Measurements from ENCODE around the gene CHIA. TPM values are rescaled to one million over a fixed set of nuclear protein-coding genes. Genes with fewer than 3 reads are reported as not detected.

The CHIA gene
- total RNA-seq, 2 donors from 2014 or later: not detected

- 50 to 69% methylated on average over 1 of the region's 1 CpG for WGBS, 2 donors
- DNase-seq (no peak), ATAC-seq (no peak)
- peaks cover 28% of the 10 kb centered on the region for H3K4me1 ChIP-seq
- H3K27ac ChIP-seq: no peak overlapping the region
- no peaks in the 10 kb centered on the region for H3K36me3 ChIP-seq (replicated peaks in 1 of 2; ENCODE audit: insufficient read depth in 1 of 2, low read depth in 2 of 2)
- no peaks in the 10 kb centered on the region for H3K9me3 ChIP-seq
- intact Hi-C loops (cut with DNase I): no loop called here
- no peak for TF ChIP-seq CTCF (IDR thresholded peaks at IDR 0.05)
- TF ChIP-seq POLR2A (IDR thresholded peaks at IDR 0.05): no peak
- H3K27me3 ChIP-seq: no peaks in the 10 kb centered on the region
- H3K4me3 ChIP-seq: no peak overlapping the region
Measured at GRCh38 chr1:111366256-111366655, 75.6 kb downstream of the CHIA start.

DNA sequence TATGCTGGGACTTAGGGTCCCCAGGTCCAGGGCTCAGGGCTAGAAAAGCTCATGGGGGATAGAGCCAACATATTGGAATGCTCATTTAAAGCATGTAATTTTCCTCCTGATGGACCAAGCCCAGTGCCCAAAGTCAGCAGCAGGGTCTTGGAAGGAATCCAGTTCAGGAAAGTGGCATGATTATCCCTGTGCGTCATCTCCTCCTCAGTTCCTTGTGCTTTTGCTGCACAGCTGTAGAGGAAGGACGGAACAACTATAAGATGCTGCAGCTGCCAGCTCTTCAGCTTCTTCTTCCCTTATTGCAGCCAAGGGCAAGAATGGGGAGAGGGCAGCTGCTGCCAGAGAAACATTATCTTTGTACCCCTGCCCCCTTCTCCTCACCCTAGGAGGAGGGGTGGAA lies 78.5 kb downstream of the CHIA start:
- peak overlapping the region in 3 of 4 donors; percentile 24 to 67 (median 65) for H3K27ac ChIP-seq
- H3K27me3 ChIP-seq: no peaks in the 10 kb centered on the region
- 52 to 53% methylated on average over 2 of the region's 2 CpGs for WGBS, 2 donors
- peak; percentile 62 for ATAC-seq
- peaks cover 33% of the 10 kb centered on the region for H3K4me1 ChIP-seq
- intact Hi-C loops (cut with DNase I): no loop called here
- H3K36me3 ChIP-seq (replicated peaks in 1 of 2; ENCODE audit: insufficient read depth in 1 of 2, low read depth in 2 of 2): no peaks in the 10 kb centered on the region
- no peak overlapping the region for H3K4me3 ChIP-seq
- TF ChIP-seq CTCF (IDR thresholded peaks at IDR 0.05): no peak
- no peak for TF ChIP-seq POLR2A (IDR thresholded peaks at IDR 0.05)
- no peaks in the 10 kb centered on the region for H3K9me3 ChIP-seq
- peak in 3 of 4 donors; percentile 19 to 61 (median 44) for DNase-seq

GRCh38 chr1:111369645-111370044 lies 79.0 kb downstream of the CHIA start:
- Histone ChIP-seq H3K36me3 (replicated peaks in 1 of 2; ENCODE audit: insufficient read depth in 1 of 2, low read depth in 2 of 2) (no peaks in the 10 kb centered on the region), H3K27ac (peak overlapping the region in 3 of 4 donors; percentile 24 to 67 (median 65)), H3K27me3 (no peaks in the 10 kb centered on the region), H3K4me1 (peaks cover 29% of the 10 kb centered on the region), H3K9me3 (peaks cover 0 to 4% (median 0%) of the 10 kb centered on the region in 3 donors), H3K4me3 (no peak overlapping the region)
- DNase-seq (peak; percentile 47 to 85 (median 66)), ATAC-seq (peak; percentile 83)
- intact Hi-C loops (cut with DNase I): no loop called here
- 18 to 27% methylated on average over 3 of the region's 3 CpGs for WGBS, 2 donors
- TF ChIP-seq CTCF (IDR thresholded peaks at IDR 0.05) (peak in 1 of 7 experiments; percentile 4), POLR2A (IDR thresholded peaks at IDR 0.05) (no peak)

Small RNA genes within 50 kb of the gene (small RNA-seq; reads per million reads assigned to genes)
- gene AL356387.2: not detected

Other genes starting within 250 kb of the CHIA start
- gene DRAM2, start 150.8 kb upstream of the CHIA start, total RNA-seq: 10 to 100 TPM; 11.9 to 27.5 TPM
- 10 to 100 TPM; 16.9 to 26.0 TPM for gene CEPT1, start 150.6 kb upstream of the CHIA start, total RNA-seq
- 10 to 100 TPM; 16.1 to 35.3 TPM for gene DENND2D, start 90.2 kb upstream of the CHIA start, total RNA-seq
- not detected for gene CHI3L2, start 63.1 kb upstream of the CHIA start, total RNA-seq
- gene OVGP1, start 136.9 kb downstream of the CHIA start, total RNA-seq: 1 to 10 TPM; 1.6 to 3.4 TPM
- 10 to 100 TPM; 14.8 to 18.2 TPM for gene WDR77, start 158.4 kb downstream of the CHIA start, total RNA-seq
- gene ATP5PB, start 158.6 kb downstream of the CHIA start, total RNA-seq: 10 to 100 TPM; 55.0 to 91.0 TPM
- gene C1orf162, start 183.1 kb downstream of the CHIA start, total RNA-seq: 1 to 10 TPM; 5.3 to 6.0 TPM
- gene ADORA3, start 212.8 kb downstream of the CHIA start, total RNA-seq: 1 to 10 TPM; 1.6 to 3.6 TPM
- 1 to 10 TPM in 1 of 2 donors, not detected in 1; 1.0 TPM for gene TMIGD3, start 212.8 kb downstream of the CHIA start, total RNA-seq